ENCODE measurements around the gene CHRNA5.

CHRNA5 gene

DNA sequence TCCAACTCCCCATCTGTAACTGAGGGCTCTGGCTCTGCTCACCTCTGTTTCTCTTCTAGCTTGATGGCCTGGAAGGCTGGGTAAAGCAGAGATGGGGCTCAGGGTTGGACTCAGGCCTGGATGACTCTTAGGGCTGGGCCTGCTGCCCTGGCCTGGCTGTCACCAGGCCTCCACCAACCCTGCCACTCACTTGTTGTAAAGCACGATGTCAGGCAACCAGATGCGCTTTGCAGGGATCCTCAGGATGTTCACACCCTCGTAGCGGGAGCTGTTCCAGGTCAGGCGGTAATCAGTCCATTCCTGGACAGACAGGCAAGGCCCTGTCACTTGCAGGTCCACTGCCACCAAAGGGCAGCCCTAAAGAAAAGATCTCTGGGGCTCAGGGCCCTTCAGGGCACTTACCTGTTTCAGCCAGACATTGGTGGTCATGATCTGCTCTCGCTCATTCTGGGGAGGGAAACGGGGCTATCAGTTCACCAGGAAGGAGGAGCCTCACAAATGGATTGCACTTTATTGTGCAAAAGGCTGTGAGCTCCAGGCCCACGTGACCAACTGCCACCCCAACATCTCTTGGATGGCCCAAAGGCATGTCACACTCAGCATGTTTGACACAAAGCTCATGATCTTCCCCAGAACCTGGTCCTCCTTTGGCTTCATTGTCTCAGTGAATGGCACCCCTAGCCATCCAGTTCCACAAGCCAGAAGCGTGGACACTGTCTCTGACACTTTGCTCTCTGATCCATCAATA, 65.7 kb downstream of the CHRNA5 start:
- intact Hi-C loops (cut with DNase I): no loop called here
- peak in 5 of 42 donors; percentile 2 to 34 (median 19) for DNase-seq

DNA sequence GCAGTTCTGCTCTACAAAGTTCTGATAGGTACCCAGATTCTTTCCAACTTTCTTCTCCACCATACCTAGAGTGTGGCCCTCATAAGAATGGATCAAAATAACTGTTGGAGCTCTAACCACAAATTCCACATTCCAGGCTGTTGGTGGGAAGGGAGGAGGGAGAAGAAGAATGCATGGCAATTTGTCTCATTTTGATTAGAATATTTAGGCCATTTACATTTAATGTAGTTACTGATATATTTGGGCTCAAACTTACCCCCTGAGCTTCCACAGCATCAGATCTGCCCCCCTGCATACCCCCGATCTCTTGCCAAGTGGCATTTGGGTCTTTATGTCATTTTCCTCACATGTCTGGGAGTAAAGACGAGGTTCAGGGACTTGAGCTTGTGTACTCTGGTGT, 68.0 kb downstream of the CHRNA5 start:
- intact Hi-C loops (cut with DNase I): no loop called here
- no peak for DNase-seq

DNA sequence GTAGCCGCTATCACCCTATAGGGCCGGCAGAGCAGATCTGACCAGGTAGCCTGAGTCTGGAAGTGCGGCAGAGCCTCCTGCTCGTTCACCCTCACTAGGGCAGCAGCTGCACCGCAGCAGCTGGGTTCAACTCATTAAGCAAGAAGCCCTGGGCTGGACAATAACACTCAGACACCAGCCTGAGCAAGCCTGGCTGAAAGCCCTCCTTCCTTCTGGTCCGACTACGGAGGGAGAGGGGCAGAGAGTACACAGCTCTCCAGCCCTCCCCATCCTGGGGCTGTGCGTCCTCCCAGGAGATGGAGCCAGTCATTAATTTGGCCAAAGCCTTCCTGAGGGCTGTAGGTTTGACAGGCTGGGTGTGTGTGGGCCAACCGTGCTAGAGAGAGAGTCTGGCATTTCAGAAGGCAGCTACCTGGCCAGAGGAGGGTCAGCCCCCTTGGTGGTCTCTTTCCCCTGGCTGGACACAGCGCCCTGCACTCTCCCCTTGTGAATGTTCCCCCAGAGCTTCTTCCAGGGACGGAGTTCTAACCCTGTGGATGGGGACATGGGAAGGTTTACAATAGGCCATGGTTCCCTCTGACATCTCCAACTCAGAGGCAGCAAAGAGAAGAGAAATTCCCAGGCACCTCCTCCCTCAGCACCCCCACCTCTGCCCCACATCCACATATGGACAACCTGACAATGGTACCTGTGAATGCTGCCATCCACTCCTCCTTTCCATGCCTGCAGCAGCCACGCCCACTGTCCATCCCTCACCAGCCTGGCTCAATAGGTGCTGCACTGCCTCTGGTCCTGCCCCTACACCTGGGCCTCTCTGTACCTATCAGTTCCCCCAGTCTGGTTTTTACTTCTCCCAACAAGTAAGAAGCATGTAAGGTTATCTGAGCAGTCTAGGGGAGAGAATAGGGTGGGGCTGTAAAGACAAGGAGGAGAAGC, 69.2 kb downstream of the CHRNA5 start:
- peak in 4 of 42 donors; percentile 7 to 14 (median 11) for DNase-seq
- intact Hi-C loops (cut with DNase I): no loop called here

DNA sequence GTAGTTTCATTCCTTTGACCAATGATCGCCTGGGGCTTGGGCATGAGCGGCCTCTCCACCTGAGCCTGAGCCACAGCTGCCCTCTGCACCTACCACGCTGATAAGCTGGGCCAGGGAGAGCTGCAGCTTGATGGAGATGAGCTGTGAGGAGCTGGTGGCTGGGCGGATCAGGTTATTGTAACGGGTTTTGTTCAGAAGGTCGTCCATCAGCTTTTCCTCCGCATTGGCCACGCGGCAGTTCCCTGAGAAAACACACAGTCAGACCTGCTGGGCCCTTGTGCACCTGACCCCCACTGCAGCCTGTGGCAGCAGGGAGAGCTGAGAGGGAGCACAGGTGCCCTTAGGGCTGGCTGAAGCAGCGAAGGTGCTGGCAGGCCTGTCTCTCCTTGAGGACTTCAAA, 70.0 kb downstream of the CHRNA5 start:
- intact Hi-C loops (cut with DNase I): no loop called here
- peak in 2 of 42 donors; percentile 1 to 9 for DNase-seq

DNA sequence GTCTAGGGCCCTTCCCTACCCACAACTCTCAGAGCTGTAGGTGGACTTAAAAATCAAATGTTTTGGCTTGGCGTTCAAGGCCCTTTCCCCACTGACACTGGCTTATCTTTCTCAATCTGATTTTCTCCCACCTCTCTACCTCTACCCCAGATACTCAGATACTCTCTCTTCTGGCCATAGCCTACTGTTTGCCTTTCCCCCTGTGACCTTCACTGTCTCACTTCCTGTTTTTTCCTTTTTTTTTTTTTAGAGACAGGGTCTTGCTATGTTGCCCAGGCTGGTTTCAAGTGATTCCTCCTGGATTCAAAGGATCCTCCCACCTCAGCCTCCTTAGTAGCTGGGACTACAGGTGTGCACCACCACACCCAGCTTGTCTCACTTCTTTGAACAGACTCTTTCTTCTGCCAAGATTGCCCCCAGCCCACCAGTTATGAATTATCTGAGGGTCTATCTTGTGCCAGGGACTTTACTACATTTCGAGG, 71.1 kb downstream of the CHRNA5 start:
- intact Hi-C loops (cut with DNase I): no loop called here

DNA sequence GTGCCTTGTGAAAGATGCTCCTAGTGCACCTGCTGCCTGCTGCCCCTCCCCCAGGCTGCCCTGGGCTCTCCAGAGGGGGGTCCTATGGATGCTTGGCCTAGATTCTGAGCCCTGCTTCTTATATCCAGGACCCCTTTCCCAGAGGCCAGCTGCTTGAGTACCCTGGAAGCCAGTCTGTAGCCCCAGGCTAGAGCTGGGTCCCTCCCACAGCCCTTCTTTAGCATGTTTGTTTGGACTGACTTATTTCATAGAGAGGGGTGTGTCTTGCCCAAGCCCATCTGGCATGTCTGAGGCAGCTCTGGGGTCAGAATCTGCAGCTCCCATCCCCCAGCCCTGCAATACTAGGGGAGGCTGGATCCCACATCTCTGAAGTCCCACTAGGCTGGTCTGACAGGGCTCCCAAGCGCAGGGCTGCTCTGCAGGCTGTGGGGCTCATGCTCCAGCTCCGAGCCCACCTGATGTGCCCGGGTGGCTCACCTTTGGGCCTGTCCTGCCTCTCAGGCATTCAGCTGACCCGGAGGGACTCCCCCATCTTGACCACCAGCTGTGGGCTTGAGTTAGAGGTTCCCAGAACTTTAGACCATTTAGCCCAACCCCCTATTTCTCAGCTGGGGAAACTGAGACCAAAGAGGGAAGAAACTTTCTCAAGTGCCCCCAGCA, 72.6 kb downstream of the CHRNA5 start:
- DNase-seq: no peak
- intact Hi-C loops (cut with DNase I): no loop called here

More for the DNA sequence above, 71.1 kb downstream of the CHRNA5 start:
- no peak for DNase-seq

DNA sequence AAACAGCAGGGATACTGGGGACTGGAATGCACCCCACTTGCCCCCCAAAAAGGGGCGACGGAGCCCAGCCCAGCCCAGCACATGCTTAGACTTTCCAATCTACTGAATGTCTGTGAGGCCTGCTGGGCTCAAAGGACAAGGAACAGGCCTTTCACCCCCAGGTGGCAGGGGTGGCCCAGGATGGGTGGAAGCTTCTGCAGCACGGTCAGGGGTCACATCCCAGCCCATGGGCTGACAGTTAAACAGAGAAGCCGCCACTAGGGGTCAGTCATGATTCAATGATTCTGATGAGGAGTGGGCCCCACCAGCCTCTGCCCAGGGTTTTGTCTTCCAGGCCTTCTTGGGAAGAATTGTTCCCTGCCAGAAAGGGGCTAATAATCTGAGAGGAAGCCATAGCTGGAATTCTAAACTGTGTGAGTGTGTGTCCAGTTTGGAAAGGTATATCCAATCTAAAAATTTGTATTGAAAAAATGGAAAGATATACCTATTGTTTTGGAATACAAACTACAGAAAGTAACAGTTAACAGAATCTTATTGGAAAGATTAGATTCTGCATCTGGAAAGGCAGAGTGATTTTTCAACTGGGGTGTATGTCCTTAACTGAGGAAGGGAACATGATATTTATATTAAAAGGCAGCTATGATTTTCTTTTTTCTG, 73.5 kb downstream of the CHRNA5 start:
- intact Hi-C loops (cut with DNase I): no loop called here
- peak in 35 of 42 donors; percentile 11 to 85 (median 55) for DNase-seq

DNA sequence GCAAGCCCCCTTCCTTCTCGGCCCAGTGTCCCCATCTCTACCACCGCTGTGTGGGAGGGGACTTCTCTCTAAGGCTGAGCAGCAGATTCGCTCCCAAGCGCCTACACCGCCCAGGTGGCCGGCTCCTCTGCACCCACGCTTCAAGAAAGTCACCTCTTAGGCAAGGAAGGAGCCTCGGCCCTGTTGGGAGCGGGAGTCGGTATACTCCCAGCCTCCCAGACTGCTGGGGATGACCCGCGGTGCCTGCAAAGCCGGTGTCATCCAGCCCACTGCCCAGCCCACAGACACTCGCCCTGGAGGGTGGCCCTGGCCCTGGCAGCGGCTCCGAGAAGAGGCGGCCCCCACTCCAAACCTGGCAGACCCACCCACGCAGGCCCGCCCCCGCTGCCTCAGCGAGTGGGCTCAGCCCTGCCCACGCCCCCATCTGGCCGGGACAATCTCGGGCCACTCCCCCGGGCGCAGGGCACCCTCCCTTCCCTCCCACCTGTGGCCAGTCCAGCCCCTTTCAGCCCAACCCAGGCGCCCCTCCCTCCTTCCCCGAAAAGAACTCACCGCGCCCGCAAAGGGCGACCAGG, 75.3 kb downstream of the CHRNA5 start:
- no peak for DNase-seq
- intact Hi-C loops (cut with DNase I): loop anchor here (10.0 kb wide), 1 partner anchor 64 kb away; no protein-coding TSS in a partner anchor

DNA sequence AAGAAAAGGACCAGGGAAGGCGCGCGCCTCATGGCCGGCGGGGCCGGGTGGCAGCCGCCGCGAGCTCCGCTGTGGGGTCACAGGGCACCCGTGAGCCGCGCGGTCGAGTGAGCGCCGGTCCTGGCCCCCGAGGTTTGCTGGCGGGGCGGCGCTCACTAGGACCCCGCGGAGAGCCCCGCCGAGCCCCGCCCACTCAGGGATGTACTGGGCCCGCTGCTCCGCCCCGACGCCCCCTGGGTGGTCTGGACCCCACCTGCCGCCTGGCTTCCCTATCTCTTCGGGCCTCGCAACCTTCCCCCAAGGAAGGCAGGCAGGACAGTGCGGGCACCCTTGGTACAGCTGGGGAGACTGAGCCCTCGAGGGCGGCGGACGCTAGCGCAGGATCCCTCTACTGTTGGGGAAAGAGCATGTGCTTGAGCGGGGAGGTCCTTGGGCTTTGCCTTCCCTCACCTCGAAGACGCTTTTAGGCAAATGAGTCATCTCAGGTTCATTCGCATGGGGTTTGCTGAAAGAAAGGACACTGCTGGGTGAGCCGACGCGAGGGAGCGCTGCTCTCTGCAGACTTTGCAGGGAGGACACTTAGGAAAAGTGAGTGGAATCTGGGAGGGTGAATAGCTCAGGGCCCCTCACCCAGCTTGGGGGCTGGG, 75.9 kb downstream of the CHRNA5 start, which contains the start of gene CHRNB4:
Gene CHRNB4 (minus strand): TSS at position 109 of the 647 bp plus-strand sequence. CDS start 77 bp downstream, at position 32.
- no peak for DNase-seq
- intact Hi-C loops (cut with DNase I): loop anchor here (10.0 kb wide), 1 partner anchor 64 kb away; no protein-coding TSS in a partner anchor

DNA sequence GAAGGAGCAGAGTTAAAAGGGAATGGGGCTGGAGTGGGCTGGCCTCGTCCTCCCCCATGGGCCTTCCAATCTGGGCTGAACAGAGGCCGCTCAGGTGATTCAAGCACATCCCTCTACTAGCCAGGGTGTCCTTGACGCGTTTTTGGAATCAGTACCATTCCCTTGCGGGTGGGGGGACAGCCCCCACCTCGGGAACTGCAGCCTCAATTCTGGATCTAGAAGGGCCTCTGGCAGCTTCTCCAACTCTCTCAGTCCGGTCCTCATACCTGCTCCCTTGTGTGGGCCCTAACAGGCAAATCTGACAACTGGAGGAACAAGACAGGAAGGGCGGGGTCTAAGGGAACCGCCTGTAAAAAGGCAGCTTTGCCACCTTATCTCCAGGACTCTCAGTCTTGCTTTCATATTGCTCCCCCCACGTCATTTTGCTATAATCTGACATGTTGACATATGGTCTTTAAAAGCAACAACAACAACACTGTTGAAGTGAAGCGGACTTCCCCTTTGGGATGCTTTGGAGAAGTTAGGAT, 76.5 kb downstream of the CHRNA5 start:
- no peak for DNase-seq

DNA sequence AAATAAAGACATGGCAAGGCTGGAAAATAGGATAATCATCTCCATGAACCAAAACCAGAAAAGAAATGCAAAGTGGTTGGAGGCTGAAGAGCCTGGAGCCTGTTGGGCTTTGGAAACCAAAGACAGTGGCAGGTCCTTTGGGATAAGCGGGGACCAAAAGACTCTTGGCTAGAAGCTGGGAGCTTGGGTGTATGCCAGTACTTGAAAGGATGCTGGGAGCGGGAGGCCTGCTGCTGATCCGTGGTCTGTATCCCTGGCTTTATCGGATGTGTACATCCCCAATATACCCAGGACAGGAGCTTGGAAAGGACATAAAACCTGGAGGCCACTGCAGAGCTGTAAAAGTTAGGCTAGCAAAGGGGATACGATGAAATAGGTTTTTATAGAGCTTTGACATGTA, 77.0 kb downstream of the CHRNA5 start:
- peak in 1 of 42 donors; percentile 7 for DNase-seq
- intact Hi-C loops (cut with DNase I): loop anchor here (10.0 kb wide), 1 partner anchor 62 kb away; no protein-coding TSS in a partner anchor

More for the DNA sequence above, 76.5 kb downstream of the CHRNA5 start:
- intact Hi-C loops (cut with DNase I): loop anchor here (10.0 kb wide), 1 partner anchor 63 kb away; no protein-coding TSS in a partner anchor

All from head of caudate nucleus (tissue), 42 donors.